ENCODE results near the gene VLDLR.

GRCh38 chr9:2700909-2701550 is 79.4 kb downstream of the VLDLR start:
- TF ChIP-seq CTCF (conservative IDR thresholded peaks at IDR 0.05 in 1 of 2, IDR thresholded peaks at IDR 0.05 in 1 of 2; ENCODE audit: extremely low read depth in 1 of 2, insufficient read depth in 1 of 2, low read depth in 1 of 2, low read length in 2 of 2) (no peak), EZH2 (IDR thresholded peaks at IDR 0.05; ENCODE audit: borderline replicate concordance, low read length) (no peak)

Data from mammary epithelial cell (primary cell).